Body of pancreas (tissue), 4 donors: ENCODE data around the gene MAGEB3. TPM values are rescaled to one million over a fixed set of nuclear protein-coding genes. Genes with fewer than 3 reads are reported as not detected.

ENCODE experiments used
- ATAC-seq: fragments of 150-250 bp; one replicate; pipeline ENCODE4 v1.9.1; 2016
- DNase-seq, 4 donors: peaks; one replicate each; pipeline ENCODE4 v3.0.0-alpha.2; 2019
- H3K27ac ChIP-seq, 4 donors: fragments of 200-600 bp; sonication (generic); 1 replicate in 3 of 4; 2 replicates in 1 of 4; pipeline versions ENCODE4 v1.5.1 to v1.6.1; 2016 to 2019; ENCODE audit warnings: mild to moderate bottlenecking in 1 of 4, mixed read lengths in 1 of 4, moderate library complexity in 1 of 4
- H3K27me3 ChIP-seq, 2 donors: fragments of 200-600 bp; sonication (generic); one replicate each; pipeline ENCODE4 v1.6.0; 2016; ENCODE audit warnings: mild to moderate bottlenecking in 1 of 2
- H3K36me3 ChIP-seq, 2 donors: fragments of 200-600 bp; sonication (generic); replicated peaks in 1 of 2; 2 replicates each; pipeline ENCODE4 v1.5.1; 2016; ENCODE audit warnings: low read depth in 2 of 2; ENCODE audit not compliant: insufficient read depth in 1 of 2
- H3K4me1 ChIP-seq: fragments of 200-600 bp; sonication (generic); one replicate; pipeline ENCODE4 v1.6.0; 2016
- H3K4me3 ChIP-seq, 2 donors: fragments of 200-600 bp; sonication (generic); 1 replicate in 1 of 2; 2 replicates in 1 of 2; pipeline ENCODE4 v1.5.1; 2016 to 2019
- H3K9me3 ChIP-seq, 3 donors: fragments of 200-600 bp; sonication (generic); 1 replicate in 2 of 3; 2 replicates in 1 of 3; pipeline ENCODE4 v1.5.1; 2016
- CTCF ChIP-seq, 7 experiments: fragments of 450-650 bp in 4 of 7; fragments of 200-600 bp in 3 of 7; sonication (generic) in 3 of 7; IDR thresholded peaks; one replicate each; pipeline ENCODE4 v1.5.1; 2016 to 2019; ENCODE audit warnings: antibody characterized with exemption in 7 of 7
- POLR2A ChIP-seq, 3 donors: fragments of 450-650 bp; IDR thresholded peaks; one replicate each; pipeline ENCODE4 v1.6.1; 2016; ENCODE audit warnings: antibody characterized with exemption in 3 of 3, mild to moderate bottlenecking in 2 of 3
- WGBS, 2 donors: methylation state at CpG; one replicate each; pipeline ENCODE4 v1.1.5; 2017; 5-methylcytosine and 5-hydroxymethylcytosine counted together
- intact Hi-C: fragments of 100-400 bp; cut with DNase I; formaldehyde crosslinking; loops from one replicate; pipeline ENCODE4 v1.15.1; 2023
- total RNA-seq, 2 donors: library from RNA; depleted of rRNA; stranded (reverse); fragments of >200 nt; gene quantifications; one replicate each; pipeline ENCODE4 v1.1.0, GENCODE V29; 2016

The MAGEB3 gene
- total RNA-seq, 2 donors from 2014 or later, result not detected

- TF ChIP-seq POLR2A (IDR thresholded peaks at IDR 0.05), result no peak
- no peak for TF ChIP-seq CTCF (IDR thresholded peaks at IDR 0.05)
- intact Hi-C loops, result no loop called here
- WGBS, 2 donors, result 75 to 89% methylated on average over 2 of the region's 2 CpGs
- Histone ChIP-seq H3K27ac (no peak overlapping the region), H3K4me3 (no peak overlapping the region), H3K27me3 (no peaks in the 10 kb centered on the region), H3K36me3 (no peaks in the 10 kb centered on the region), H3K4me1 (no peaks in the 10 kb centered on the region), H3K9me3 (no peaks in the 10 kb centered on the region)
- no peak for DNase-seq
- ATAC-seq, result no peak
Observed at GRCh38 chrX:30259927-30260326, 29.5 kb downstream of the MAGEB3 start.

- intact Hi-C loops, result no loop called here
- DNase-seq (no peak), ATAC-seq (no peak)
- Histone ChIP-seq H3K9me3 (no peaks in the 10 kb centered on the region), H3K4me1 (no peaks in the 10 kb centered on the region), H3K36me3 (no peaks in the 10 kb centered on the region), H3K27me3 (no peaks in the 10 kb centered on the region), H3K27ac (no peak overlapping the region), H3K4me3 (no peak overlapping the region)
- TF ChIP-seq CTCF (IDR thresholded peaks at IDR 0.05), result no peak
- TF ChIP-seq POLR2A (IDR thresholded peaks at IDR 0.05), result no peak
Observed at GRCh38 chrX:30261012-30261411, 30.6 kb downstream of the MAGEB3 start.

GRCh38 chrX:30262763-30263162 lies 32.3 kb downstream of the MAGEB3 start:
- no peak for DNase-seq
- TF ChIP-seq CTCF (IDR thresholded peaks at IDR 0.05) (no peak), POLR2A (IDR thresholded peaks at IDR 0.05) (no peak)
- 43 to 69% methylated on average over 1 of the region's 1 CpG for WGBS, 2 donors
- Histone ChIP-seq H3K36me3 (no peaks in the 10 kb centered on the region), H3K4me1 (no peaks in the 10 kb centered on the region), H3K27me3 (no peaks in the 10 kb centered on the region), H3K9me3 (no peaks in the 10 kb centered on the region), H3K4me3 (no peak overlapping the region), H3K27ac (no peak overlapping the region)
- intact Hi-C loops, result no loop called here
- no peak for ATAC-seq

GRCh38 chrX:30270639-30271038 lies 40.2 kb downstream of the MAGEB3 start:
- TF ChIP-seq CTCF (IDR thresholded peaks at IDR 0.05) (no peak), POLR2A (IDR thresholded peaks at IDR 0.05) (no peak)
- Histone ChIP-seq H3K27ac (no peak overlapping the region), H3K9me3 (no peaks in the 10 kb centered on the region), H3K27me3 (no peaks in the 10 kb centered on the region), H3K4me1 (no peaks in the 10 kb centered on the region), H3K36me3 (no peaks in the 10 kb centered on the region), H3K4me3 (no peak overlapping the region)
- ATAC-seq (no peak), DNase-seq (no peak)
- intact Hi-C loops, result no loop called here
- WGBS, 2 donors, result 82 to 91% methylated on average over 2 to 3 of the region's 3 CpGs

GRCh38 chrX:30275498-30275897 lies 45.0 kb downstream of the MAGEB3 start:
- intact Hi-C loops, result no loop called here

More at GRCh38 chrX:30275498-30275897, 45.0 kb downstream of the MAGEB3 start:
- Histone ChIP-seq H3K9me3 (no peaks in the 10 kb centered on the region), H3K27ac (no peak overlapping the region), H3K36me3 (no peaks in the 10 kb centered on the region), H3K27me3 (no peaks in the 10 kb centered on the region), H3K4me1 (no peaks in the 10 kb centered on the region), H3K4me3 (no peak overlapping the region)
- ATAC-seq, result no peak
- TF ChIP-seq POLR2A (IDR thresholded peaks at IDR 0.05) (no peak), CTCF (IDR thresholded peaks at IDR 0.05) (peak in 4 of 7 experiments; percentile 24 to 41 (median 30))
- DNase-seq, result no peak
- WGBS, 2 donors, result 0 to 5% methylated on average over 1 of the region's 1 CpG
